ENCODE measurements around the gene DLX5.

DNA sequence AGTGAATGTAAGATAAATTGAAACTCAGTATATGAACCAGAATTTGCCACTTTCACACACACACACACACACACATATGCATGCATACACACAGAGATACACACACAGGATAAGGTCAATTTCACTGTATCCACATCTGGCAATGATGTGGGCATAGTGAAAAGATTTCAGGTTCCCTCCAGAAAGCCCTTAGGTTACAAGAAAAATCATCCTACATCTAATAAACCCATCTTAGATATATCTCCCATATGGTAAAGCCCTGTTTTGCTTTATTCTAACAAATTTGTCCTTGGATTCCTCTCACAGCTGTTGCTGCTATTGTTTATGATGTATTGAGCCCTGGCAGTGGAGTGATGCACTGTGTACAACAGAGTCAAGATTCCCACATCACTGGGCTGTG lies 47.2 kb downstream of the DLX5 start:
- TF ChIP-seq, protein P1, sequence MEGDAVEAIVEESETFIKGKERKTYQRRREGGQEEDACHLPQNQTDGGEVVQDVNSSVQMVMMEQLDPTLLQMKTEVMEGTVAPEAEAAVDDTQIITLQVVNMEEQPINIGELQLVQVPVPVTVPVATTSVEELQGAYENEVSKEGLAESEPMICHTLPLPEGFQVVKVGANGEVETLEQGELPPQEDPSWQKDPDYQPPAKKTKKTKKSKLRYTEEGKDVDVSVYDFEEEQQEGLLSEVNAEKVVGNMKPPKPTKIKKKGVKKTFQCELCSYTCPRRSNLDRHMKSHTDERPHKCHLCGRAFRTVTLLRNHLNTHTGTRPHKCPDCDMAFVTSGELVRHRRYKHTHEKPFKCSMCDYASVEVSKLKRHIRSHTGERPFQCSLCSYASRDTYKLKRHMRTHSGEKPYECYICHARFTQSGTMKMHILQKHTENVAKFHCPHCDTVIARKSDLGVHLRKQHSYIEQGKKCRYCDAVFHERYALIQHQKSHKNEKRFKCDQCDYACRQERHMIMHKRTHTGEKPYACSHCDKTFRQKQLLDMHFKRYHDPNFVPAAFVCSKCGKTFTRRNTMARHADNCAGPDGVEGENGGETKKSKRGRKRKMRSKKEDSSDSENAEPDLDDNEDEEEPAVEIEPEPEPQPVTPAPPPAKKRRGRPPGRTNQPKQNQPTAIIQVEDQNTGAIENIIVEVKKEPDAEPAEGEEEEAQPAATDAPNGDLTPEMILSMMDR (IDR thresholded peaks at IDR 0.05): no peak
- TF ChIP-seq POLR2A (IDR thresholded peaks at IDR 0.05): no peak
